AG09319 (cell line): ENCODE results near the gene UTP25.

Experiments used
- DNase-seq: peaks from one replicate; pipeline ENCODE4 v3.0.0-alpha.2; 2010; ENCODE audit warnings: low read depth; ENCODE audit errors: extremely low read depth
- TF ChIP-seq, protein P1 (sequence below): IDR thresholded peaks from 2 replicates; pipeline ENCODE4 v1.5.1; 2011; ENCODE audit warnings: low read depth, mild to moderate bottlenecking, inconsistent platforms, low read length, moderate library complexity

Gene UTP25

DNA sequence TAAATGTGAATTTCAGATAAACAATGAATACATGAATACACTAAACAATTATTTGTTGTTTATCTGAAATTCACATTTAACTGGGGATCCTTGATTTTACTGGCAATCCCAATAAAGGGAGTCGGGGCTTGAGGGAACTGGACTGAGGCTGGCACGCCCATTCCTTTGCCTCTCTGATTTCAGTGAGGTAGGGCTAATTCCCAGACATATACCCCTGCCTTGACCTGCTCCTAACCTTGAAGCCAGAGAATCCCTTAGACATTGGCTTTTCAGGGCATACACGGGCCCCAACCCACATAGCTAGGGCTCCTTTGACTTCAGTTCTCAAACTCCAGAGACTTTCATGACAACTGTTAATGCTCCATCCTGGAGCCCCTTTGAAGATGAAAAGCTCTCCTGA lies 10.8 kb upstream of the UTP25 start:
- TF ChIP-seq, protein P1, sequence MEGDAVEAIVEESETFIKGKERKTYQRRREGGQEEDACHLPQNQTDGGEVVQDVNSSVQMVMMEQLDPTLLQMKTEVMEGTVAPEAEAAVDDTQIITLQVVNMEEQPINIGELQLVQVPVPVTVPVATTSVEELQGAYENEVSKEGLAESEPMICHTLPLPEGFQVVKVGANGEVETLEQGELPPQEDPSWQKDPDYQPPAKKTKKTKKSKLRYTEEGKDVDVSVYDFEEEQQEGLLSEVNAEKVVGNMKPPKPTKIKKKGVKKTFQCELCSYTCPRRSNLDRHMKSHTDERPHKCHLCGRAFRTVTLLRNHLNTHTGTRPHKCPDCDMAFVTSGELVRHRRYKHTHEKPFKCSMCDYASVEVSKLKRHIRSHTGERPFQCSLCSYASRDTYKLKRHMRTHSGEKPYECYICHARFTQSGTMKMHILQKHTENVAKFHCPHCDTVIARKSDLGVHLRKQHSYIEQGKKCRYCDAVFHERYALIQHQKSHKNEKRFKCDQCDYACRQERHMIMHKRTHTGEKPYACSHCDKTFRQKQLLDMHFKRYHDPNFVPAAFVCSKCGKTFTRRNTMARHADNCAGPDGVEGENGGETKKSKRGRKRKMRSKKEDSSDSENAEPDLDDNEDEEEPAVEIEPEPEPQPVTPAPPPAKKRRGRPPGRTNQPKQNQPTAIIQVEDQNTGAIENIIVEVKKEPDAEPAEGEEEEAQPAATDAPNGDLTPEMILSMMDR: no peak

DNA sequence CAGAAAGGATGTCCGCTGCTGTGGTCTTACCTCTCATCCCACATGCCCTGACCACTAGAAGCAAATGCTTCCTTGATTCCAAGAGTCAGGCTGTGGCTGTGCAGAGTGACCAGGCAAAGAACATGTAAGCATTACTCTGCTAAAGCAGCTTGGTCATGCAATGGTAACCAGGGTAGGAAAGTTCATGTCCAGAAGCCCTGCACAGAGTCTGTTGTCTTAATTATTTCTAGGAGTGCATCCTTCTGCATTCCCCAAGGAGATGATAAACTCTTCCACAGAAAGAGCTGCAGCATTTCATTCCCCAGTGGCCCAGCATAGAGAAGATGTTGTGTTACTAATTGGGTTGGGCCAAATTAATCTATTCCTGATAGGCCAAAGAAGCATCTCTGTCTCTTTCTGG lies 10.1 kb upstream of the UTP25 start:
- TF ChIP-seq, protein P1: no peak
- DNase-seq: no peak

More for the DNA sequence above, 10.8 kb upstream of the UTP25 start:
- DNase-seq: no peak

DNA sequence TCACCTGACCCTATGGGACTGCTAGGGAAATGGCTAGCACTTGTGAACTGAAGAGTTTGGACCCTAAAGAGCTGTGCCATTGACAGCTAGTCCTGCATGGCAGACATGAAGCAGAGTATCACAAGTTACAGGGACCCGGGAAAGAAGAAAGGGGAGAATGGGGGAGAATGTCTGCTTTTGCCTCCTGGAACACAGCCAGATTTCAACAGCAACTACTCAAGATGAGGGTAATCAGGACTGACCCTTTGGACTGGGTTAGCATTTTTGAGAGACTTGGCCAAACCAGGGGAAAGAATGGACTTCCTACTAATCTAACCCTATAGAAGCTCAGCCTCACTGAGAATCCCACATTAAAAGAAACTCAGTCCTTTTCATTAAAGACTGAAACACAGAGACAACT lies 8.7 kb upstream of the UTP25 start:
- no peak for DNase-seq
- TF ChIP-seq, protein P1: no peak

DNA sequence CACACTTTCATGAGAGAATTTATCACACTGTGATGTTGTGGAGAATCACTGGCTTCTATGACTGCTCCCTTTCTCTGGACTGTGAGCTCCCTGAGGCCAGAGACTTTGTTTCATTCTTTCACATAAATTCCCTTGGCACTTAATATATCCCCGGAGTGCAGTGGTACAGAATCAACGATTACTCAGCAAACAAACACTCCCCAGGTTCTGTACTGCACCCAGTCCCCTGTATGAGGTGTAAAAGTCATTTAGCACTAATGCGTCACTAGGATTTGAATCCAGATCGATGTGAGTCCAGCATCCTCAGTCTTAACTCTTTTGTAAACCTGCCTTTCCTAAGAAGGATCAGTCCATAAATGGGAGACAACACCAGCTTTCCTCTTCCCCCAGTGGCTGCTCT lies 6.8 kb upstream of the UTP25 start:
- DNase-seq: no peak

DNA sequence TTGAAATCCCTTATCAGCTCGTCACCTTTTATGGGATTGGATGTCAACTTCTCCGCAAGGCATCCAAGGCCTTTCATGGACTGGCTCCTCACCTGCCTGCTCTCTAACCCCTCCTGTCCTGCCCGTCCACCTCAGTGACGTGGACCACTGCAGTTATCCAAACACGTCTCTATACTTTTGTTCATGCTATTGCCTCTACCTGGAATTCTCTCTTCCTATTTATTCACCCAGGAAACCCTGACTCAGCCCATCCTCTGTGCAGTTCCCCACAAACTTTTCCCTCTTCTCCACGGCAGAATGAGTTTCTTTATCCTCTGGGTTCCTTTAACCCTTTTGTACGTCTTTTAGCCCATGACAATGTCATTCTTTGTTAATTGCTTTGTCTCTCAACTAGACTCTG lies 5.1 kb upstream of the UTP25 start:
- TF ChIP-seq, protein P1: no peak
- DNase-seq: no peak

More for the DNA sequence above, 6.8 kb upstream of the UTP25 start:
- TF ChIP-seq, protein P1: no peak

DNA sequence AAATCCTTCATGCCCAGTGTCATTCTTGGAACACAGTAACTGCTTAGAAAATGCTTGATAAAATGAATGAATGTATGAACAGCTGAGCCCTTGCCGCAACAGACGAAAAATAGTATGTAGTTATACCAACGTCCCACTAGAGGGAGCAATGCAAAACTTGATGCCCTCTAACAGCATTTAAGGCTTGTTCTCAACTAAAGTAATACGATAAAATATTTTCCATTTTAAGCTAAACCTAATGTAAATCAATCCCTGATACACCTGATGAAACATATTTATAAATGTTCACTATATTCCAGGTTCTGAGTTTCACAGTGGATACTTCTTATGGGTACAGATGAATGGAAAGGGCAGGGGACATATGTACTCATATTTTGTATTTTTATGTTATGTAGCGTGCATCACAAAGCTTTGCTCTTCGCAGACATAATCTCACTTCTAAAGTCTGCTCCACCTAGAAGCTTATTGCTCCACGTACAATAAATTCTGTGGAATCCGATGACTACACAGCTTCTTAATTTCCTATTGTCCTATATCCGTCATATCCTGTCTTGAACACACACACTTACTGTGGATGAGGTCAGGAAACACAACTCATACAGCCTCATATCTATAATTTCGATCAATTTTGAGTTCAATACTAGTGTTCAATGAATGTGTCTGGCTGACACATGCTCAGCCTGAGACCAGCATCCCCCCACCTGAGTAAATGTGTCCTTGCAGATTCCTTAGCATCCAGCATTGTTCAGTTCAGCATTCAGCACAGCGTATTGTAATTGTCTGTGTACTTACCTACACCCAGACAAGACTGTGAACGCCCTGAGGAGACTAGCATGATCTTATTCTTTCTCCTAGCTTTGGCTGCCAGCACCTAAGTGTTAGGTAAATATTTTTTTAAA lies 4.4 kb upstream of the UTP25 start:
- no peak for DNase-seq

More for the DNA sequence above, 4.4 kb upstream of the UTP25 start:
- TF ChIP-seq, protein P1: peak; percentile 72
